ENCODE results near the gene TTC32.

TTC32 gene

DNA sequence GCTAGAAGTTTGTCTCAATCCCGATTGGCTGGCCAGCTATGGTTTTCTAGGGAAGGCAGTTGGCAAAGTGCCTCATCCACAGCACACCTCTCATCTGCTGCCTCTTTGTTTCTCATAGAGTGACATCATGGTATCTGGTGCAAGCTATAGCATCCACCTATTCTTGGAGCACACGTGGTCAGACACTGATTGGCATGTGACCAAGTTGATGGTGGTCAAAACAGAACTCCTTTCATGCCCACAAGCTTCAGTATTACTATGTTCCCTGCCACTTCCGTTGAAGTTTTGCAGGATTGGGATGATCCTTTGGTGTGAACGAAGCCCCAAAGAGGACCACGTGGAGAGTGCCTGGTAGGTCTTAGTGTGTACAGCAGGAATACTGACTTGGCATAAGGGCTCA is 28.8 kb downstream of the TTC32 start:
- no peak for DNase-seq

DNA sequence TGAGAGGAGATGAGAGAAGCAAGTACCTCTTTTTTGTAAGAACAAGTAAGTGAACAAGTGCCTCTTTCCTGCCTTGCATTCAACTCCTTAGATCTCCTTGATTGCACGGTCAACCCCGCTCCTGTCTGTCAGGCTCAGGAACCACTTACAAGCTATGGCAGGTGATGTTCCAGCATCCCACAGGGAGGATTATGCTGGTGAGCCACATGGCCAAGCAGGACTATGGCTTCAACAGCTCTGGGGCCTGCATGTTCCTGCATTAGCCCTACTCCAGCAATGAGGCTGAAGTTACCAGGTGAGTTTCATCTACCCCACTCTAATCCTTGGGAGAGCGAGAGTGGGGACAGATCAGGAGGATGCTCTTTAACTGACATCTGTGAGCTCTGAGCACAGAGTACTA is 29.5 kb downstream of the TTC32 start:
- no peak for DNase-seq

DNA sequence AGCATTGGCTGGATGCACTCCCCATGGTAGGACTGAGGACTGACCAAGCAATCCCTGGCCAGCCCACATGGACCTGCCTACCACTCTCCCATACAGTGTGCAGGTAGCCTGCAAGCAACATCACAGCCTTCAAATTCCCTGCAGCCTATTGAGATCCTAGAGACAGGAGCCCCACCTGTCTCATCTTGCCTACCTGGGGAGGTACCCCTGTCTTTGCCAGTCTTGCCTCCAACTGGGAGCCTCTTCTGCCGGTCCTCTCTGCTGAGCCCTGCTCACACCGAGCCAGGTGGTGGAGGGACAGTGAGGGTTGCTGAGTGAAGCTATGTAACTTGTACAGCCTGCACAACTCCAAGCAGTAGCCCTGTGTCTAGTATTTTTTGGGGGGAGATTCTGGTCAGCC is 29.9 kb downstream of the TTC32 start:
- DNase-seq: no peak

- DNase-seq: no peak
Observed at GRCh38 chr2:19870792-19871191, 31.0 kb downstream of the TTC32 start.

GRCh38 chr2:19868701-19869580 is 32.8 kb downstream of the TTC32 start:
- DNase-seq: peak; percentile 80

DNA sequence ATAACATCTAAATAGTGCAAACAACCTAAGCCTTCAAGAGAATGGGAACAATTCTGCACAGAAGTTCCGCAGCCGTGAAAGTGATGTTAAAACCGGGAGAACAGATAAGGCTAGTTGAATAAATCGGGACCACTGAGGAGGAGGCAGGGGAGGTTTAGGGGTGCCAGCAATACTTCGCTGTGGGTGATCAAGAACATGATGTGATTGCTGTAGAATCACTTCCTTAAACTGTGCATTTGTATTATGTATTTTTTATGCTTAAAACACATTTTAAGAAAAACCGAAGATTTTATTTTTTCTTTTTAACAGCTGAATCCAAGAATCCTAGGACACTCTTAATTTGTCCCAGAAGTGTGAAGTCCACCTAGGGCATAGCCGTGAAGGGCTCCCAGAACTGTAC is 33.6 kb downstream of the TTC32 start:
- DNase-seq: no peak

- no peak for DNase-seq
Observed at GRCh38 chr2:19866771-19867170, 35.0 kb downstream of the TTC32 start.

- DNase-seq: no peak
Observed at GRCh38 chr2:19865151-19865550, 36.6 kb downstream of the TTC32 start.

- DNase-seq: no peak
Observed at GRCh38 chr2:19864381-19864780, 37.4 kb downstream of the TTC32 start.

DNA sequence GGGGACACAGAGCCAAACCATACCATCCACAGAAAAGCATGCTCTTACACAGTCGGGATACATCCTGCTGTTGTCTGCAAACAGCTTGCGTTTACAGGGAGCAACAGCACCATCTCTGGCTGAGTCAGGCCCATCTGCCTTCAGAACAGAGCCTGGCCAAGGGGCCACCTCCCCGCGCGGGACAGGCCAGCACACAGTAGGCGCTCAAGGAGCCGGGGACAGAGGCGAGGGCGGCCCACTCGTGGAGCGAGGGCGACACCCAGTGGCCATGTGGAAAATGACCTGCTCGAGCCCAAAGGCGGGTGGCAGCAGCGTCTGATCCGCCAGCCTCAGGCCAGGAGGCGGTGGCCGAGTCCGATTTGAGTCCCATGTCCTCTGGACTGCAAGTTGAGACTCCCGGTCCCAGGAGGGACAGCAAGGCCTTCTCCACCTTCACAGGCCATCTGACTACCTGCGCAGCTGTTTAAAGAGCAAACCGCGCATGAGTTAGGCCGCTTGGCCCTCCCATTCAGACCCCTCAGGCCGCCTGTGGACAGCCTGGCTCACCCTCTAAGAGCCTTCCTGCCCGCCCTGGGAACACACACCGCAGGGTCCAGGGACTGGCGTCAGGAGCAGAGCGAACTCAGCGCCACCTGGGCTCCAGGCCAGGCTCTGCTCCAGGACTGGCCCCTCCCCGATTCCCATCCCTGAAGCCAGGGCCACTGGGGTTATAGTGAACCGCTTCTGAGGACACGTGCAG is 38.3 kb downstream of the TTC32 start:
- DNase-seq: peak; percentile 79

GRCh38 chr2:19861813-19862212 is 40.0 kb downstream of the TTC32 start:
- no peak for DNase-seq

DNA sequence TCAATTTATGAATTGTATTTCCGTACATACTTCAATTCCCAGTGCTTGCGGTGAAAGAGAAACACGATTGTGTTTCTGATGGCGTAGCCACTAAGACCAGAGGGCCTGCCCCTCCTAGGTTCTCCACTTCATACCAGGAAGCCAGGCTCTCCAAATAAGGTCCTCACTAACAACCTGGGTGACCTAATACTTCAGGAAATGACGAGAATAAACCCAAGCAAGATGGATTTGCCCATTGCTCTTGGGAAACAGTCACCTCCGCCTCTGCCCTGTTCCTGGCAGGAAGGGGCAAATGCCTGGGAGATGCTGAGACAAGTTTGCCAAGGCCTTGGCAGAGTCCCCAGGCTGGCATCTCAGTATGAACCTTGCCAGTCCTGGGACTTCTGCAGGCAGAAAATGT is 41.8 kb downstream of the TTC32 start:
- no peak for DNase-seq

GRCh38 chr2:19859565-19859964 is 42.2 kb downstream of the TTC32 start:
- DNase-seq: no peak

GRCh38 chr2:19857806-19858205 is 44.0 kb downstream of the TTC32 start:
- no peak for DNase-seq

- no peak for DNase-seq
Observed at GRCh38 chr2:19857100-19857499, 44.7 kb downstream of the TTC32 start.

DNA sequence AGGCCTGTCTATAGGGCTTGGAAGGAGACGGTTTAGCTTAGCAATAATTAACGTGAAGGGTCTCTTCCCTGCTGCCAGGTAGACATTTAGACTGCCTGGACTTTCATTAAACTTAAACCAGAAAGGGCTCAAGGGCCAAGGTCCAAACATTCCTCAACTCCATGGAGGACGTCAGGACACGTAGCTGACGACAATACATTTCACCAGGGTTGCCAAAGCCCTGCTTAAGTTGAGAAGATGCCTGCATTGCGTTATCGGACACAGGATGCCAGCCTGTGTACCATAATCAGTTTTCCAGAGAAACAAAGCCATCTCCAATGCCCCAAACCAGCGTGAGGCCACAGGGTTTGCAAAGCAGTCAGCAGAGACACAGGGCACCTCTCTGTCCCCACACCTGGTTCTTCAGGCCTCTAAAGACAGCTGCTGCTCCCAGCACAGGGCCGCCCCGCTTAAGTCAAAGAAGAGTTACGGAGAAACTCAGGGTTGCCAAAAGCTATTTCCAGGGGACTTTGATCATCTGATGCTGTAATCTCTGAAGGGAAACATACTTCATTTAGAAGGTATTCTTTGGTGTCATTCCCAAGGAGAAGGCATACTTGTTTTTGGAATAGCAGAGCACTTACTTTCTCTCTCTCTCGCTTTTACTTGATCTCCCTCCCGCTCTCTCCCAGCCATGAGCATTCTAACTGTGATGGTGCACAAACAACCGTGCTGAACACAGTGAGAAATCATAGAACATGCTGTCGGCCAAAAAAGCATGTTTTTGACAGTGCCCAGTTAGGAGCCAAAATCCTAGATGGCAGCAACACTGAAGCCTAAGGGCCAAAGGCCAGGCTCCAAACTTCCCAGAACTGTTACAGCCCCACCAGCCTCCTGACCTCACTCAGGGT is 46.0 kb downstream of the TTC32 start:
- no peak for DNase-seq

- DNase-seq: no peak
Observed at GRCh38 chr2:19854596-19855541, 46.9 kb downstream of the TTC32 start.

GRCh38 chr2:19851116-19851695 is 50.6 kb downstream of the TTC32 start:
- no peak for DNase-seq

- no peak for DNase-seq
Observed at GRCh38 chr2:19850056-19851050, 51.4 kb downstream of the TTC32 start.

DNA sequence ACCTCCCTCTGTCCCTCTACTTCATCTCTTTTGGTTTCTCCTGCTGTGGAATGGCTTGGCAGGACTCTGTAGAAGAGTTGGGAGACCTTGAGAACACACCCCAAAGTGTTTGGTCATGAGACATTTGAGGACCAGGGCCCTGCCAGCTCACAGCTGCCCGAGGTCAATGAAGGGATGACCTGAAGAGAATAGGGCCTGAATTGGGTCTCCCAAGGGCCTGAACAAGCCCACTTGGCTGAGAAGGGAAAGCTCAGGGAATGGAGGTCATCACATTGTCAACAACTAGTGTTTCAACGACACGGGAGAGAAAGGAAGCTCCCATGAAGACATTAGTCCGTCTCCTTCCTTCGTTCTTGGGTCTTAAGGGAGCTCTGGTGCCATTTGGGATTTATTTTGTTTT is 52.8 kb downstream of the TTC32 start:
- no peak for DNase-seq
